Femur (tissue), 1 donor: ENCODE results near the gene ZNF423.

Experiments used
- DNase-seq: peaks from one replicate; pipeline ENCODE4 v3.0.0-alpha.2; 2017

Gene ZNF423

DNA sequence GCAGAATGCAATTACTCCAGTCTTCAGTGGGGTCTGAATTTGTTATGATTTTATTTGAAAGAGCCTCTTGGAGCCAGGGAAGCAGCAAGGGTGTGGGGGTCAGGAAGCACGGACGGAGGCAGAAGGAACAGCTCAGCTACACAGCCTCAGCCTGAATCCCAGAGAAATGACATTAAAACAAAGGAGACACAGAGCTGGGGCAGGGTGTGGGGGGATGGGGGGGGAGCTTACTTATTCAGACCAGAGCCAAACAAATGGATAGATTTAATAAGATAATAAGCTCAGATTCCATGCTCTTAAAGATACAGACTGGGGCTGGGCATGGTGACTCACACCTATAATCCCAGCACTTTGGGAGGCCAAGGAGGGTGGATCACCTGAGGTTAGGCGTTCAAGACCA, 195.3 kb downstream of the ZNF423 start:
- DNase-seq = no peak

DNA sequence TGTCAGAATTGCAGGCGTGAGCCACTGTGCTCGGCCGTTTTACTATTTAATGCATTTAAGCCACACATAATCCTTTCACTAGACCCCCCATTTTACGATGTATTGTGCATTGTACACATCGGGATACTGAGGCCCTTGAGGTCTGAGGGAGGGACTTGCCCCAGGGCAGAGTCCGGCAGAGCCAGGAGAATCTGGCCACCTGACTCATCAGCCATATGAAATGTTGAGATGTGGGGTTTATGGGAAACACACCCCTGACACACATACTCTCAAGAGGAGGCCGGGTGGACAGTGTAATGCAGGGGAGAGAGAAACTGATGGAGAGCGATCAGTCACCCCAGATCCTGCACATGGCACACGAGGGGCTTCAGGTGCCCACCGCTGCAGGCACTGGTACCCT, 196.6 kb downstream of the ZNF423 start:
- DNase-seq = no peak

DNA sequence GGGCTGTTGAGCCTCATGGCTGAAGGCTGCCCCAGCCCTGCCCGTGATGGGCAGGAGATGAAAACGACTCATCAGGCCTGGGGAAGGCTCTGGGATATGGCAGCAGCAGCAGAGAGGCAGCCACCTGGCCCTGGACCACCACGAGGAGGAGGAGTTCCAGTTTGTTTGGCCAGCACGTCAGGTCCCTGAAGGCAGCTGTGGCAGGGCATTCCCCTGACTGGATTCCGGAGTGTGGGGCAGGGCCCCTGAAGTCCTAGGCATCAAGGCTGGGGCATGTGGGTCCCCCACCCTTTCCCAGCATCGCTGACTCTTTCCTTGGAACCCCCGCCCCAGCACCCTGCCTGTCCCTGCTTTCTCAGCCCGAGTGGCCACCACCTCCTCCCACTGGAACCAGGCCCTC, 197.4 kb downstream of the ZNF423 start:
- DNase-seq = no peak

DNA sequence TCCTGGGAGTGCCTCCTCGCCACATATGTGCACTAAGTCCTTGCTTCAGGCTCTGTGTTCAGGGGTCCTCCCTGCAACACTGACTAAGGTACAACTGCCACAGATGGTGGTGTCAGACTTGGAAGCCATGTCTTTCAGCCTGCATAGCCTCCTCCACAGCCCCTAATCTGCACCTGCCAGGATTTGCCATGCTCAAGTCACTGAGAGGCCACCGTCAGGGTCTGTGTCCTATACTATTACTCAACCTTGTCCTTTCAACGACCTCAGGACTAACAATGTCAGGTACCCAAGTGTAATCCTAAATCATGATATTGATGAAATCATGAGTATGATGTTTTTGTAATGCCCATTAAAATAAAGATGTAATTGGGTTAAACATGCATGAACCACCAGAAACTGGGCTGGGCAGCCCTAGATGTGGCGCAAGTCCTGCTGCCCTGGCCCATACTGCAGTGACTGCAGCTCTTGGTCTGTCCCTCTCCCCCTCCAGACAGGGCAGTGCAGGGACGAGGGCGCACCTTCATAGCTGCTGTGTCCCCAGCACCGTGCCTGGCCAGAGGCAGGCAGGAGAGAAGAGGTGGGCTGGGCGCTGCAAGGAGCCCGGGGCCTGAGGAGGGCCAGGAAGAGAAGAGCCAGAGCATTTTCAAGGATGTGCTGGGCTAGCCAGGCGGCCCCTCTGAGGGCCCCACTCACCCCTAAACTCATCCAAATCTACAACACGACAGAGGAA, 198.0 kb downstream of the ZNF423 start:
- no peak for DNase-seq

DNA sequence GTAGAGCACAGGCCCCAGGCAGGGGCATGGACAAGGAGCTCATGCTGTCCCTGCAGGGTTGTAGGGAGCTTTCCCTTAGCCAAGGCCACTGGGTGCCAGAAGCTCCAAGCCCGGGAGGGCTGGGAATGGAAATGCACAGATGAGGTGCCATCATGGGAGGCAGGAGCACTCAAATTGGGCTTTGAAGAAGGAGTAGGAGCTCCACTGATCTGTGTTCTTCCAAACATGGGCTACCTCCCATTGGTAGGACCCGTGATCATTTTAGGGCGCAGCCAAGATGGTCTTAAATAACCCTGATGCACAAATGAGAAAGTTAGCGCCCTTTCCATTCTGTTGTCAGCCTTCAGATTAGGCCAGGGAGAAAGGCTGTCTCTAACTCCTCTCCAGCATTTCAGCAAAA, 201.5 kb downstream of the ZNF423 start:
- DNase-seq = no peak

DNA sequence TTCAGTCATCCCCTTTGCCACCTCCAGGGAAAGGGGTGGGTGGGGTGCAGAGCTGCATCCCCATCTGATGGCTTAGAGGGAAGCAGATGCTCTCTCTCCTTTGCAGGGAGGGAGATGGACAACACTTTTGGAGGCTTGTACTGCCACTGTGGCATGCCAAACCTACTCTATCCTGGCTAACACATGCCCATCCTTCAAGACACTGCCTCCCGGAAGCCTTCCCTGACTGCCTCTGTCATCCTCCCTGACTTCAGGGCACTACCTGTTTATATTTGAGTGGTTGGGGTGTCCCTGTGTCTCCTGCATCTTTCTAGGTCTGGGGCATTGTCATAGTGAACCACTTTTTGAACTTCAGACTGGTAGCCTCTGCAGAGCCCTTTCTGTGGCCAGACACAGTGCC, 202.3 kb downstream of the ZNF423 start:
- DNase-seq = no peak

DNA sequence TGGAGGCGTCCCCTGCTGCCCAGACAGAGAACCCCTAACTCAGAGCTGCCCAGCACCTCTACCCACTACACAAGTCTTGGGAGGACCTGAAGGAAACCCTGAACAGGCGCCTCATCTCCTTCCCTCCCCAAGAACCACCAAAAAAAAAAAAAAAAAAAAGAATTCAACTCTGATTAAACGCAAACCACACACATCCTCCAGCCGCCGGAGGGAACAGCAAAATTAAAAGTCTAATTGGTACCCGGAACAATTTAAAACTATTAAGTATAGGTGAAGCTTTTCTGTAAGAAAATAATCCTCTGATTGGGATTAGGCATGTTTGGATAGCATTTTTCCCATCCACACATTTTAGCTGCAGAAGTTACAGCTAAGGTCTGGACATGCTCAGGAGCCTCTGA, 202.7 kb downstream of the ZNF423 start:
- no peak for DNase-seq

DNA sequence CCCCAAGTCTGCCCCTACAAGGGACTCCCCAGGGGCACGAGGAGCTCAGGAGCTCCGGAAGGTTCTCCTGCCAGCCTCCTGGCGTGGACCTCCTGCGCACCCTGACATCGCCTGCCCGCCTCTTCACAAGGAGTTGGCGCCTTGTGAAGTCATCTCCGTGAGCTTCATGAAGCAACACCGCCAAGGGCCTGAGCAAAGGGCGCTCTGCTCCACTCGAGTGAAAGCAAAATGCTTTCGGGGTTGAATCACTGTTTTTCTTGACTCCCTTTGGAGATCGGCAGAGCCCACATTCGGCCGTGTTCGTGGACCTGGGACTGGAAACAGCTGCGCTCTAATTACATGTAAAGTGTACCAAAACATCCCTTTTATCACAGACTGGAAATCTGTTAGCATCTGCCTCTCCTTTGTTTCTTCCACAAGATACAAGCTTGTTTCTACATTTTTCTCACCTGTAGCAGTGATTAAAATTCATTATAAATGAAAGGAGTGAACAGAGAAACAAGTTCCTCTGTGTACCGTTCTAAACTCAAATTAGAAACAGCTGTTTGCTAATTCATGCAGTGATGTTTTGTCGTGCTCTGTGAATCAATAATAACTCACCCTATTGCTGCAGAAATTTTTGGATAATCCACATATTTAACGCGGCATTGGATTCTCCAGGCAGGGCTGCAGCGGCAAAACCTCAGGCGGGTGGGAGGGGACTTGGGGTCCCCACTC, 203.3 kb downstream of the ZNF423 start:
- no peak for DNase-seq

DNA sequence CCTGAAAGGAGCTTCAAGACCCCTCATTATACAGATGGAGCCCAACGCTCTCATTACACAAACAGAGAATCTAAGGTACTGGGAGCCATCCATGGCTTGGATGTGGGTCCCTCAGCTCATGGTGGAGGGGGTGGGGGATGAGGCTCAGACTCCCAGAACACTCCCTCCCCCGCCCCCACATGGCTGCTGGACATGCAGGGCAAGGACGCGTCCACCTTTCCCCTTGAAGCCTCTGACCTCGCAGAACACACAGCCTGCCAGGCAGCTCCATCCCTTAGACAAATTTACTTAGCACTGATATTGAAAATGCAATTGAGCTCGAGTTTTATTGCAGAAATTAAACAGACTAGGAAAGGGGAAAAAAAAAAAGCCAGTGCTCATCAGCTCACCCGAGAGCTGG, 203.9 kb downstream of the ZNF423 start:
- DNase-seq = no peak

DNA sequence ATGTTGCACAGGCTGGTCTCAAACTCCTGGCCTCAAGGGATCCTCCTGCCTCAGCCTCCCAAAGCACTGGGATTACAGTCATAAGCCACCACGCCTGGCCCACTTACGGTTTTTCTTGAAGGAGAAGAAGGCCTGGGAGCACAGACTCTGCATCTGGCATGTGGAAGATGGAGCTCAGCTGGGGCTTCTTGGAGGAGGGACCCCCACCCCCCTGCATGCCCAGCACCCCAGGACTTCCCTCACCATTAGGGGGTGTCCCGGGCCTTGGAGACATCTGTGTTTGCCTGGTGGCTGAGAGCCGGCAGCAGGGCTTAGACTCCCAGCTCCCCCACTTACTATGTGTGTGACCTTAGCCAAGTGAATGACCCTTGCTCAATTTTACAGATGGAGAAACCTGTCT, 204.7 kb downstream of the ZNF423 start:
- no peak for DNase-seq

DNA sequence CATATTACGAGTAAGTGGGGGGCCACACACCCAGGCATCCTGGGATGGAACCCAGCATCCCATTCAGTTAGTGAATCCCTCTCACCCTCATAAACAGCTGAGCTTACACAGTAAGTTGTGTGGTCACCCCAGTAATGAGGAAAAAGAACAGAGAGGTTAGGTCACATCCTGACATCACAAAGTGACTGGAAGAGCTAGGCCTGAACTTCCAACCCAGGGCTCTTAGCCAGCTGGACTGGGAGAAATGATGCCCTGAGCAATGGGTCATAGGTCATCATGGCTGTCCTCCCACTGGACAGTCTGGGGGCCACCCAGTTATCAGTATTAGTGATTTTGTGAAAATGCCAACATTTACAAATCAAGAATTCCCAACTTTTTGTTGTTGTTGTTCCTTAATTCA, 205.3 kb downstream of the ZNF423 start:
- DNase-seq = no peak

DNA sequence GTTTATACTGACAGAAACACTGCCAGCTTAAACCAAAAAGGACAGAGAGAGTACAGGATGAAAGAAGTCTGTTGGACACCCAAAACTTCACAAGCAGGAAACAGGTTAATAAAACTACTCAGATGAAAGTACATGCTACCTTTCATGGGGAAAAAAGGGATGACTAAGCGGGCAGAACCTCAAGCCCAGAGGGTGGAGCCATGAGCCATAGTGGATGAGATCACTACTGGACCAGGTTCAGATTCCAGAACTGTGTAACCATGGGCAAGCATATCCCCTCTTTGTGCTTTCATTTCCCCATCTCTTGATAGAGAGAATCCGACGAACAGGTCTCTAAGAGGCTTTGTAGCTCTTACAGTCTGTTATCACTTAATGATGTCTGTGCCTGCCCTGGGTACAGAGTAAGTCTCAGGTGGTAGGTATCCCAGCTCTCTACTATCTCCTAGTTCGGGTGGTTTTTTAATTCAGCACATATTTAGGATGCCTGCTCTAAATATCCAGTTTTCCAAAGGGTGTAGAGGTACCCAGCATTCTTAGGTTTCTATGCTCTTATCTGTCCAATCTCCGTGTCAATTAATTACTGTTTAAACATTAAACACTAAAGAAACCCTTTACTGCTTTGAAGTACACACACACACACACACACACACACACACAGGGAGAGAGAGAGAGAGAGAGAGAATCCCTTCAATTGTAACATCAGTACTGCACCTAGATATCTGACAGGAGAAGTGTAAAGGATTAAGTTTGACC, 206.7 kb downstream of the ZNF423 start:
- no peak for DNase-seq

DNA sequence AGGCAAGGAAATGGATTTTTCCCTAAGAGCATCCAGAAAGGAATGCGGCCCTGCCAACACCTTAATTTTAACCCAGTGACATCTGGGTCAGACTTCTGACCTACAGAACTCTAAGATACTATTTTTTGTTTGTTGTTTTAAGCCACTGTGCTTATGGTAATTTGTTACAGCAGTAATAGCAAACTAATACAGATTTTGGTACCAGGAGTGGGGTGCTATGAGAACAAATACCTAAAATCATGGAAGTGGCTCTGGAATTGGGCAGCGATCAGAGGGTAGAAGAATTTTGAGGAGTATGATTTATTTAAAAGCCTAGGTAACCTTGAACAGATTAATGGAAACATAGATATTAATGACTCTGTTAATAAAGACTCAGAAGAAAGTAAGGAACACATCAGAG, 208.2 kb downstream of the ZNF423 start:
- no peak for DNase-seq

DNA sequence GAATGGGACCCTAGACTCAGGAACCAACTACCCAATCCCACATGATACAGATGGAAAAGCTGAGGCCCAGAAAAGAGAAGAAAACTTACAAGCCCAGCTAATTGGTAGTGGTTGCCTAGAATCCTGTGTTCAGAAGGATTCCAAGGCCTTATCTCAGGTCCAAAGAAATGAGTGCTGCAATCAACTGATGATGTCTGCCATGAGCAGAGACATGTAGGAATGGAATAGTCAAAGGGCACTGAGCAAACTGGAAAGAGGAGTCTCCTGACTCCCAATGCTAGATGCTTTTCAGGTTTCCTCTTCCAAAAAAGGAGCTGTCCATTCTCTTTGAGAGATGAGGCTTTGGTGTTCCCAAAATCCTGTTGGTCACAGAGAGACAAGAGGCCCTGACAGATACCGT, 210.6 kb downstream of the ZNF423 start:
- DNase-seq = no peak

DNA sequence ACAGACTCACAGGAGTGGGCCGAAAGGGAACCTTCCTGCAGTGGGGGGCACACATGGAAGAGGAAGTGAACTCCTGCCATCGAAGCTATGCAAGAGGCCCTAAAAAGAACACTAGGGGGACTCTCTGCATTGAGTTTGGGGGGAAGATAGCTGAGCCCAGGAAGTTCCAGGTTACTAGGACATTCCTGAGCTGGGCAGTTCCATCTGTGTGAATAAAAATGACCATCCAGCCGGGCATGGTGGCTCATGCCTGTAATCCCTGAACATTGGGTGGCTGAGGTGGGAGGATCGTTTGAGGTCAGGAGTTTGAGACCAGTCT, 211.8 kb downstream of the ZNF423 start:
- DNase-seq = no peak

DNA sequence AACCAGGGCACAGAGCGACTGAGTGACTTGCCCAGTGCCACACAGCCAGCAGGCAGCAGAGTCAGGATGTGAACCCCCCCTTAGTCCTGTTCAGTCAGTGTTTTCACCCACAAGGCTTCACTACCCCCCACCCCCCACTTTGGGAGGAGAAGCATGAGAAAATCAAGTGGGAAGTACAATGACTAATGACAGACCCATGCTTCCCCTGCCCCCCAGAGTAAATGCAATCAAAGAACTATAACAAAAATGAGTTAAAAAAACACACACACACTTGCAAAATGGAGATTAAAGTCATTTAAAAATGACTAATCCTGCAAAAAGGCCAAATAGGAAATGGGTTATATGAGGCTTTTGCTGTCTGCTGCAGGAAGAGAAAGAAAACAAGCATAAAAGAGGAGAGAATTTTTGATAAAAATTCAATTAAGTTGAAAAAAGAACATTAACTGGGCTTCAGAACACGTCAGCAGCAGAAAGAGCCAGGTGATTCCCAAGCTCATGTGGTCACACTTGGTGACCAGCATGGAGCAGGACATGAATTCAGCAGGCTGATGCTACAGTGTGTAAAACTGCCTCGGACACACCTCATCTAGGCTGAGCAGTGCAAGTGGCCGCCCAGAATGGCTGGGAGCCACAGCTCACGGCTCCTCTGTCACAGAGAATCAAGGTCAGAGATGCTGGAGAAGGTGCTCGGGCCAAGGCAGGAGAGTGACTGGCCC, 212.3 kb downstream of the ZNF423 start:
- DNase-seq = no peak

DNA sequence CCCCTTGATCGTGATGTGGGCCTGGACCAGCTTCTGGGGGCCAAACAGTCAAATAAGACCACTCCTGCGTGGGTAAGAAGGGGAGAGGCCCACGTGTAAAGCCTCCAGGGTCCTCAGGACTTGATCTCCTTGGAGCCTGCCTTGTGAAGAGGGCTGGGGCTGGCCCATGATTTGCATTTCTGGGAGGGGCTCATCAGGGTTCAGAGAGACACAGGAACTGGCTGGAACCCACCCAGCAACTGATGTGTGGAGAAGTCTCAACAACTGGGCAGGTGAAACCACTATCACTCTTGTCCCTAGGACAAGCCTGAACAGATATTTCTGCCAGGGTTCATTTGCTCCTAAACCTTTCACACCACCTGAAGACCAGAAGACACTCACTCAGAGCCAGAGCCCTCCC, 214.7 kb downstream of the ZNF423 start:
- no peak for DNase-seq

DNA sequence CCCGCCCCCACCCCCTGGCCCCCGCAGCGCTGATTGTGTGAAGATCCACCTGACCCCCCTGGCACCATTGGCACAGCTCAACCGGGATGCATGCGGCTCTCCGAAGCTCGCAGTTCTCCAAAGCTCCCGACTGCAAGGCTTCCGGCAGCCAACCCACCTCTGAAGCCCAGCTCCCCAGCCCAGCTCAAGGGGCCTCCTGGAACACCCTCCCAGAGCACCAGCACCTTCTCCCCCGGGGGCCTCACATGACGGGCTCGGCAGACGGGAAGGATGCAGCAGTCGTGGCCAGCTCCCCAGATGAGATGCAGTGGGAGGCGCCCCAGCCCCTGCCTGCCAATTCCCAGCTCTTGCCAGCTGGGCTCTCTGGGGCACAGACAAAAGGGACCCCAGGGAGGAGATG, 215.3 kb downstream of the ZNF423 start:
- DNase-seq = peak; percentile 37

DNA sequence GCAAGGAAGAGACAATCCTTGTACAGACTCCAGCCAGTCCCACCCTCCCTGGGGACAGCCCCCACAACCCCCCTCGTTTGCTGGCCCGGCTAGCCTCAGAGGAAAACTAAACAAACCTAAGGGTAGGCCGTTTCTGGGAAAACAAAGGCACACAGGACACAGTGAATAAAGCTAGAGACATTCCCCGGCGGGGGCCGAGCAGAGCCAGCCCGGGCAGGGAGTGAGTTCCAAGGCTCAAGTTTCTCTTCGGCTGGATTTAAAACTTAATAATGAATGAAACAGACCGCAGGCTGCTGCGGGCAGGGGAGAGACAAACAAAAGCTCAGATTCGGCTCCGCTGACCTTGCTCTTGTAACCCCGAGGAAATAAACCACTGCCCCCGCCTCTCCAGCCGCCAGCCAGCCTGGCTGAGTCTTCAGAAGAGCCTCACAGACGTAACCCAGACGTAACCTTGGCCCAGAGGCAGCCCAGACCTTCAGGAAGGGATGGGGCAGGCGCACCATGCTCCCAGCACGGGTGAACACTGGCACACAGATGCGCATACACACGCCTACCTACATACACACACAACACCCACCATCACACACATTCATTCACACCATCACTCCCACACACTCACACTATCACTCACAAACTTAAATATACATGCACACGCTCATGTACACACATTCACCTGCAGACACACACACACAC, 216.0 kb downstream of the ZNF423 start:
- DNase-seq = peak; percentile 83

DNA sequence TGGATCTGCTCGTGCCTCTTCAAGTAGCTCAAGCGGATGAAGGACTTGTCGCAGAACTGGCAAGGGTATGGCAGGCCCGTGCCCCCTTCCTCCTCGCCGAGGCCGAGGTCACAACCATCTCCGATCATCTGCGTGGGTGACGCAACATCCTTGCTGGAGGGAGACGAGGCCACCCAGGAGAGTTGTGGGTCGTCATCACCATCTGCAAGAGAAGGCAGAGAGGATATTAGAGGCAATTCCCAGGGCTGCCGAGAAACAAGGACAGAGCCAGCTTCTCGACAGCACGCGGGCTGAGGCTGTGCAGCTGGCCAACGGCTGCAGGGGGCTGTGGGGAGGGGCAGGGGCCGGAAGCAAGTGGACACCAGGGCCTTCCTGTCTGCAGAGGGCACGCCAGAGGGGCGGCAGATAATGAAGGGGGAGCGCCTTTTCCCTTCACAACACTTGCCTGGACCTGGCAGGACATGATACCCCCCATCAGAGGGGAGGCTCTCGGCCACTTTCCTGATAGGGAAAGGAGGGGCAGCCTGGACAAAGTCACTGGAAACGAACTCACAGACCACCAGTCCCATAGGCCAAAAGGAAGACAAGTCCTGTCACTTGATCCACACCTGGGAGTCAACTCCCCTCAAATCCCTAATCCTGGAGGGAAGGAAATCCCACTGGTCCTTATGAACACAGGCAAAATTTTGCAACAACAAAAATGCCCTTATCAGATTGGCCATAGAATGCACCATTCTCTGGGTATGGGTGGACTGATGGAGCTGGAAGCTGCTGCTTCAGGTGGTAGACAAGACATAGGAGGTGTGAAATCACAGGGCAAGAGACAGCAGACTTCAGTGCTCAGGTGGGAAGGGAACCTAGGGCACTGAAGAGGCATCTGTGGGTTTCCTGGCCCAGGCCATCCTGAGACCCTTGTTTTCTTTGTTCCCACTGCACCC, 217.0 kb downstream of the ZNF423 start:
- peak; percentile 62 for DNase-seq

DNA sequence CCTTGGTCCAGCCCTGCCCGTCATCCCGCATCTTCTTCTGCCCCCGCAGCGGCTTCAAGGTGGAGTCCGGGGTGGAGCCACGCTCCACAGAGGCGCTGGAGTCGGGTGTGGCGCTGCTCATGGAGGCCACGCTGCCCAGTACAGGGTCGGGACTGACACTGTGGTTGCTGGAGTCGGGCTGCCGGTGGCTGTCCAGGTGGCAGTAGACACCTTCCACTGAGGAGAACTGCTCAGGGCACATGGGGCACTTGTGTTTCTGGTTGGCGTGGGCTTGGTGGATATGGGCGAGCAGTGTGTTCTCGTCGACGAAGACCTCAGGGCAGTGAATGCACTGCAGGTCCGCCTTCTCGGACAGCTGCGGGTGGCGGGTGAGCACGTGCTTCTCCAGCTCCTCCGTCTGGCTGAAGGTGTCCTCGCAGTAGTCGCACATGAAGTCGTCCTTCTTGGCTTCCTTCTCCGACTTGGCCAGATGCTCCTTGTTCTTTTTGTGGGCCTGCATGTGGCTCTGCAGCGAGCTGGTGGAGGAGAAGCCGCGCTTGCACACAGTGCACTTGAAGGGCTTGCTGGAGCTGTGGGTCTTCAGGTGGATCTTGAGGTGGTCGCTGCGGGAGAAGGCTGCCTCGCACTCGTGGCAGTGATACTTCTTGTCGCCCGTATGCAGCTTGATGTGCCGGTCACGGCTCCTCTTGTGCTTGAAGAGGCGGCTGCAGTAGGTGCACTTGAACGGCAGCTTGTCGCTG, 217.8 kb downstream of the ZNF423 start:
- no peak for DNase-seq
